Hematopoietic multipotent progenitor cell treated with erythropoietin and hydrocortisone succinate and interleukin-3 and kit ligand, for 15 days (in vitro differentiated cells): ENCODE measurements around the gene NSUN2.
"Not testable (repeated sequence)": the region's sequence is repeated elsewhere in the genome, so short reads cannot be mapped to it uniquely, and the experiment has no call there.

Experiments
- DNase-seq: peaks from one replicate; pipeline ENCODE4 v3.0.0-alpha.2; 2015; ENCODE audit warnings: low spot score

The NSUN2 gene

DNA sequence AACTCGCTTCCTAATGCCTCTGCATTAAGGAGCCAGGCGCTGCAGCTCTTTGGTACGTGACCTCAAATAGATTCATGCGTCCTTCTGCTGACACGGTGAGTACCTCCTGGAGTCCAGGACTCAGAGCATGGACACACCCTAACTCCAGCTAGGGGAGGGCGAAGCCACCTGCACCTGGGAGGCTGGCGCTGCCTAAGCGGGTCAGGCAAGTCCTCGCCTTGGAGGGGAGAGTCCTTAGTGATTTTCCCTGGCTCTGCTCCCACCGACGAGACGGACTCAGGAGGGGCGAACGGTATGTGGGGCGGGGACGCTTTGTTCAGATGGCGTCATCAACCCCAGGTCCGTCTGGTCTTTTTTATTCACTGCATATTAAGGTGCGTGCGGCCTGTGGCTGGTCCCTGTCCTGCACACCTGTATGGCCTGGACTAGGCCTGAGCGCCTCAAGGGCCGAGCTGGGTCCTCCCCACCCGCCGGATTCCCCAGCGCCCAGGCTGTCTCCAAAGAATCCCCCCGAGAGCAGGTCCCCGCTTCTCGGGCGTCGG is 50.3 kb downstream of the NSUN2 start:
- no peak for DNase-seq

DNA sequence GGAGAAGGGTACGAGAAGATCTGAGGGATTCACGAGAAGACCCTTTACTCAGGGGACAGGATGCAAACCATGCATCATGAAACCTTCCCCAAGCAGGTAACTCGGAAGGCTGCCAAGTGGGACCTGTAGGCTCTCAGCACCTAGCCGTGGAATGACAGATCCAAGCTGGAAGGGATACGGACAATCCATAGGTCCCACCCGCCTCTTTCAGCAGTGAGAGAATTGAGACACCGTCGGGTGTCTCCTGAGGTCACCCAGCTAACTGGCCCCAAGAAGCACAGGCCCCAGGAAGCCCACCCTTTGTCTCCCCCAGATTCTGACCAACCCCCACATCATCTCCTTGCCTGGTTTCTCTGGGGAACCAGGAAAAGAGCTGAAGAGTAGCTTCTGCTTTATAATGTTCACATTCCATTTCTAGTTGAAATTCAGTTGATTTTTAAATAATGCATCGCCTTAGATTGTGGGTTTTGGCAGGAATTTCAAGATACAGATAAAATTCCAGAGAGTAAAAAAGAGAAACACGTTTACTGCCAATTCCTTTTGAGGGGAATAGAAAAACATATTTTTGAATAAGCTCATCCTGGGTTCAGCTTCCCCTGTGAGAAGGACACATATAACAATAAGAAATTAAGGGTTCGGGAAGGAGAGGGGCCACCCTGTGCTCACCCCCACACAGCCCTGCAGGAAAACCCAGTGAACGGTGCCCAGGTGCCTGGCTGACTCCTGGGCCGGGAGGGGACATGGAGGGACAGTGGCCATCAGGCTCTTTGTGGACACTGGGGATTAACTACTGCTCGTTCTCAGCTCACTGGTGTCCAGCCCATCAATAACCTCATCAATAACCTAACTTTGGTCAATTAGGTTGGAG is 51.1 kb downstream of the NSUN2 start:
- DNase-seq = no peak

DNA sequence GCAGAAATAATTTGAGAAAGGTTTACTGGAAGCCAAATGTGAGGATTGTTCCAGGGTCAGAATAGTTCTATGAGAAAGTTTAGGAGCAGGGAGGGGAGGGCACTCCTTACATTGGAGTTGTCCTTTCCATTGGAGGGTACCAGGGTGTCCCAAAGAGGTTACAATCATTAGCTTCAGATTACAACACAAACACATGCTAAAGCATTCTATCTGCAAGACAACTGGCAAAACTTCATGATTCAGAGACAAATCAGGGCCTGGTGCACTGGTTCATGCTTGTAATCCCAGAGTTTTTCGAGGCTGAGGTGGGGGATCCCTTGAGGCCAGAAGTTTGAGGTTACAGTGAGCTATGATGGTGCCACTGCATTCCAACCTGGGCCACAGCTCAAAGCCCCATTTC is 51.8 kb downstream of the NSUN2 start:
- no peak for DNase-seq

DNA sequence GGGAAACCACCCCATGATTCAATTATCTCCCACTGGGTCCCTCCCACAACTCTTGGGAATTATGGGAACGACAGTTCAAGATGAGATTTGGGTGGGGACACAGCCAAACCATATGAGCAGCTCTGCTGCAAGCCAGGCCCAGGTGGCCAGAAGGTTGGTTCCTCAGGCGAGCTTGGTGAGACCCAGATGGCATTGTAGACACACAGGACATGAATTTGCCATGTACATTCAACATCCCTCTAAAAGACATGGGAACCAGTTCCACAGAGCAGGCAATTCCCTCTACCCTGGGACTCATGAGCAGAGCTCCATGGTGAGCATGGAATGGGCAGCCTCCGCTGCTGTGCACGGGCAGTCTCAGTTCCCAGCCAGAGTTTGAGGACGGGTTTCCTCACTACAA is 53.3 kb downstream of the NSUN2 start:
- DNase-seq = no peak

DNA sequence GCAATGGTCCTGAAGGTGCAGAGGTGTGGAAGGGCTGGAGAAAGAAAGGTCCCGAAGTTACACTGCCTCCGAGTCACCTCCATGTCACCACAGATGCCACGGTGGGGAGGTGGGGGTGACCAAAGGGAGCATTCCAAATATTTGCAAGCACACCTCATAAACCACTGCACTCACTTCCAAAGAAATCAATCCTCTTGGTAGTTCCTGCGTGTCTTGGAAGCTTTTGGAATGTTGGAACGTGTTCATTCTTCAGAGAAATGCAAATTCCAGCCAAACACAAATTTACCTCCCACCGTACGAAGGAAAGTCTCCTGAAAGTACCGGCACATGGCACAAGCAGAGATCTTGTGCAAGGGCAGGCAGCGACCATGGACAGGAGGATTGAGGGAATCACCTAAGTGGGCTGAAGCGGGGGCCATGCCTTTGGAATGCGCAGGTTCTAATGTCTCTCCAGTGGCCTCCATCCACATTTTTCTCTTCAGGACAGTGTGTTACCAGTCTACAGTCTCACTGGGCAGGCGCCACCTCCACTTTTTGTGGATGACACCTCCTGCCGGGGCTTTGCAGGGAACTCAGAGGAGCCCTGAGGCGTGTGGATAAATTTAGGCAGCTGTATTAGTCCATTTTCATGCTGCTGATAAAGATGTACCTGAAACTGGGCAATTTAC is 54.0 kb downstream of the NSUN2 start:
- no peak for DNase-seq

GRCh38 chr5:6576861-6577501 is 55.9 kb downstream of the NSUN2 start:
- DNase-seq = no peak

DNA sequence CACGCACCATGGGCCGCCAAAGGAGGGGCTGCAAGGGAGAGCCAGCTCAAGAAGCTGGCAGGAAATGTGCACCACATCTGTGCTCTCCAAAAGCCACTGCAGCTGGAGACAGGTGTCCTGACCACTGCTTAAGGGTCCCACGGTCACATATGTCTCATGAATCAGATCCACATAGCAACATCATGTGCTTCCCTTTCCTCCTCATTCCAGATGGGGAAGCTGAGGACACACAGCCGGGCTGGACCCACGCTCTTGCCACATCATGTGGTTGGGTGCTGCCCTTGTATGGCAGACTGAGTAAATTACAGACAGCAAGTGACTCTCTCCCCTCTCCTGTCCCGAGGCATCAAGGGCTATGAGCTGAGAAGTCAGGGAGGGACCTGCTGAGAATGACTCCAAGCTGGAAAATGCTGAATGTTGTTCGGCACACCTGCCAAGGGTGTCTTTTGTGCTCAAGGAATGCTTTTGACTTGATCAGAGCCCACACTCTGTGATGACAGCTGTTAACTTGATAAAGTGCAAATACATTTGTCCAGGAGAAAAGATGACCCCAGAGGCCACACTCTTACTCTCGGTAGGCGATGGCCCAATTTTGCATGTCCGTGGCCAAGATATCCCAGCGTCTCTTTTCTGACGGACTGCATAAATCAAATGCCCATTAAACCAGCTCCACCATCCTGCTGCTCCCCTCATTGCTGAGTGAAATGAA is 58.2 kb downstream of the NSUN2 start:
- no peak for DNase-seq

DNA sequence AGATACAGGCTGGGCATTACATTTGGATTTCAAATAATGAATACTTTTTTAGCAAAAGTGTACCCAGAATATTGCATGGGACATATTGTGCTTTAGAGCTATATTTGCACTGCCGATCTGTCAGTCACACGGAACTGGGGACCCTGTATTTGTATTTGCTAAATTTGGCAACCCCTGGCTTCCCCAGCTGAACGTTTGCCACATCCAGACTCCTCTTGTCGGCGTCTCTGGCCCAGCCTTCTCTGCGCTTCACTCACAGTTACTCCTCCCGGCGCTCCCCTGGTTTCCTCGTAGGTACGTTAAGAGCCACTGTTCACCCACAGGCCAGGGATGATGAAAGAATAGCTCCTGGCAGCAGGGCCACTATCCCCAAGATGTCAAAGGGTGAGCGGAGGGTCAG is 58.7 kb downstream of the NSUN2 start:
- DNase-seq = no peak

- DNase-seq = no peak
These were observed 59.2 kb downstream of the NSUN2 start for GRCh38 chr5:6573651-6574101.

GRCh38 chr5:6572825-6573380 is 59.9 kb downstream of the NSUN2 start:
- DNase-seq = no peak

DNA sequence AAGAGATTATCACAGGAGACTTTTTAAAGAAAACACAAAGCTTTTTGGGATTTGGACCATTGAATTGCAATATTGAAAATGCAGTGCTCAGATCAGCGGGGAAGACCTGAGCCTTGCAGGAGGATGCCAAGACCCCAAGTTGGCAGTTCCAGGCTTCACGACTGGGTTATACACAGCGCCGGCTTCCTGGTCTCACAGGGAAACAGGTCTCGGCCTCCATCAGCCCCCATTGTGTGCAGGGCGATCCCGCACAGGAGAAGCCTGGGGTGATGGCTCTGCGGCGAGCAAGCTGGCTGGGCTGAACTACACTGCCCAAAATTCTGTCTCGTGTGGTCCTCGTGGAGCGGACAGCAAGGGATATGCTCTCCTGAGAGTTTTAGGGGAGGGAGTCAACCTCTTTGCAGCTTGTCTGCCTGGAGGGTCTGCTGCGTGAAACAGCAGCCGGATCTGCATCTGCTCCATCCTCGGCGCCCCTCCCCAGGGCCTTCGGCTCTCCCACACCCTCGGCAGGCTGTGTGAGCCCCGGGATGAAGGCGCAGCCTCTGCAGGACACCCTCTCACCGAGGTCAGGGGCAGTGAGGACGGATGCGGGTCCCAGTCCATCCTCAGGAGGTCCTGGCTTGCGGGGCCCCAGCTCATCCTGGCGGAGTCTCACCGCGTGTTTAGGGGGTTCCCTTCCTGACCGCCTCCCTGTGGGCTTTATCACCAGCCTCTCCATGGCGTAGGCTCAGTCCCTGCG is 60.6 kb downstream of the NSUN2 start:
- no peak for DNase-seq

DNA sequence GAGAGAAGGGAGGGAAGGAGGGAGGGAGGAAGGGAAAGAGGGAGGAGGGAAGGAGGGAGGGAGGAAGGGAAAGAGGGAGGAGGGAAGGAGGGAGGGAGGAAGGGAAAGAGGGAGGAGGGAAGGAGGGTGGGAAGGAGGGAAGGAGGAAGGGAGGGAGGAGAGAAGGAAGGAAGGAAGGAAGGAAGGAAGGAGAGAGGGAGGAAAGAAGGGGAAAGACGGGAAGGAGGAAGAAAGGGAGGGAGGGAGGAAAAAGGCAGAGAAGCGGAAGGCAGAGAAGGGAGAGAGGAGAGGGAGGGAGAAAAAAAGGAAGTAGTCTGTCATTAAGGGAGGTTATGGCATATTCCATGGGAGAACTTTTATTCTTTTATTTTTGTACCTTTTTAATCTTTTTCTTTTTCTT is 61.2 kb downstream of the NSUN2 start:
- not testable (repeated sequence) for DNase-seq

DNA sequence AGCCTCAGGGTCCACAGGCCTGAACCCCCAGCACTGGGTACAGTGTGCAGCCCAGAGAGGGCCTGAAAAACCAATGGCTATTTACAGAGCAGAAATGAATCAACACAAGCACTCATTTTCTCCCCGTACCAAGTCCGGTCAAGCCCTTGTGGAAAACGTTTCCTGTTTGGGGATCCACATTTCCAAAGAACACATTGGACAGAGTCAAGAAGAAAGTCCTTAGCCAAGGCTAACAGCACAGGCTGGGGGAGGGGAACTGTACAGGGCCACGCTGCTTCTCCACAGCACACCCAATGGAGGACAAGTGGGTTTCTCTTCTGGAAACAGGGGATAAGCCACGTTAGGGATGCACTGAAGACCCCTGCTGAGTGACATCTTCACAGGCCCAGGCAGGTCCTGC is 62.3 kb downstream of the NSUN2 start:
- no peak for DNase-seq

DNA sequence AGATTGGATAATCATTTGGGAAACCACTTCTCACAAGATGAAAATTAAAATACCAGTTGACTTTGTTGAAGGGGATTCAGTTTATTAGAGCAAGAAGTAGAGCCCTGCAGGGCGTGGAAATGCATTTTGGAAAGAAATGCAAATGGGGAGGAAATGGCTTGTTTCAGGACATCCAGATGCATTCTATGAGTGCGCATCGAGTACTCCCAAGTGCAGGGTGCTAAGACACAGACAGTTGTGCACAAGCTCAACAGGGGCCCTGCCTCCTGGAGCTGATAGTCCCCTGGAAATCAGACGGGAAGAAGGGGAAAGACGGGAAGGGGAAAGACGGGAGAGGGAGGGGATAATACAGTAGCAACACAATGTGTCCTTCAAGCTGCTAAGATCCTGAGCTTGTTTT is 64.0 kb downstream of the NSUN2 start:
- DNase-seq = no peak

DNA sequence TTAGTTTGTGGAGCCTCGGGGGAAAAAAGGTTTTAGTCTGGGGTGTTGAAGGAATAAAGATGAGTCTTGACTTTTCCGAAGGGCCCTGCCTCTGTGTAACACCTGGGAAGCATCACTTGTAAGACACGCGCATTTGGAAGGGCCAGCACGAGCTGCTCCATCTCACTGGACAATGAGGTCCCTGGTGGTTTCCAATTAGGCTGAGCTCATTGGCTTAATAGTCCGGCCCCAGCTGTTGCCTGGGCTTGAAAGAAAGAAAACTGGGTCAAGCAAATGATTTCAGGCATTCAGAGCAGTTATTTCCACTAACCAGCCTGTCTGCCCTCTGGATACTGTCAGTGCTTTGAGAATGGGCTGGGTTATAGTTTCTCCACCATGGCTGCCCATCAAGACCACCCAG is 64.5 kb downstream of the NSUN2 start:
- DNase-seq = no peak

GRCh38 chr5:6567835-6568234 is 65.0 kb downstream of the NSUN2 start:
- no peak for DNase-seq

GRCh38 chr5:6567068-6567467 is 65.8 kb downstream of the NSUN2 start:
- DNase-seq = no peak

DNA sequence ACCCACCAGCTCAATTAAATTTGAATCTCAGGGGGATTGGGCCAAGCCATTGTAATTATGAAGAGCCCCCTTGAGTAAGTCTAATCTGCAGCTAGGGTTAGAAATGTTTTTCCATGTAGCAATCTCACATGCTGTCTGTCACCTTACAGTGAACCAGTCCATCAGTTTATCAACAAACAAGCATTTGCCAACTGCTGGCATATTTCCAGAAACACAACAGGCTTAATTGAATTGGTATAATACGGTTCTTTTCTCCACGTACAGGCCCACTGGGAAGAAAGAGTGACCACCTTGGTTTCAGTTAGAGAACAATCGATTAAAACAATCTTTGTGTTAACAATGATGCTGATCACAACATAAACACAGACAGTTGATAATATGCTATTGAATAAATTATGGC is 67.4 kb downstream of the NSUN2 start:
- no peak for DNase-seq

DNA sequence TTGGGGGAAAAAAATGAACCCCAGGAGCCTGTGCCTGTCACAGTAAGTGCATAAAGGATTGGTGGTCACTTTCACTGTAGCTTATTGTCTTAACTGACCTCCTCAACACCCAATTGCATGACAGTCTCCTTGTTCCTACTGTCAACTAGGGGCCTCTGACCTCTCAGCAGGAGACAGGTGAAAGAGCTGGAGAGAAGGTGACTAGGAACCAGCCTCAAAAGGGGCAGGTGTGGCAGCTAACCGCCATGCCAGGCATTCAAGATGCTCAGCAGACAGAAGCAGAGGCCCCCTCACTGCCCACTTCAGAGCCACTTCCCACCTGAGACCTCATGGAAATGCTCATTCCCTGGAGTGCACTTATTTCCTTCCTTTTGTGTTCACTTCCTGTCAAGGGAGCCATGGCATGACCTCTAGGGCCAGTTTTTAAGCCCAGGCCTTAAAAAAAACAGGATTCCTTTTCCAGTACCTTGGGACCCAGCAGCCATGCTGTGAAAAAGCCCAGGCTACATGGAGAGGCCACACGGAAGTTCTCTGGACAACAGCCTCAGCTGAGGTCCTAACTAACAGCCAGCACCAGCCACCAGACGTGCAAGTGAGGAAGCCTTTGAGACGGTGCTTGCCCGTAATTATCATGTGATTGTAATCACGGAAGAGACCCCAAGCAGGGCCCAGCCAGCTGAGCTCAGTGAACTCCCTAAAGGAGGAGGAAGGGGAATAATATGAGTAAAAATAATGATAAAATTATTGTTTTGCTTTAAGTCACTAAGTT is 74.9 kb downstream of the NSUN2 start:
- DNase-seq = no peak

DNA sequence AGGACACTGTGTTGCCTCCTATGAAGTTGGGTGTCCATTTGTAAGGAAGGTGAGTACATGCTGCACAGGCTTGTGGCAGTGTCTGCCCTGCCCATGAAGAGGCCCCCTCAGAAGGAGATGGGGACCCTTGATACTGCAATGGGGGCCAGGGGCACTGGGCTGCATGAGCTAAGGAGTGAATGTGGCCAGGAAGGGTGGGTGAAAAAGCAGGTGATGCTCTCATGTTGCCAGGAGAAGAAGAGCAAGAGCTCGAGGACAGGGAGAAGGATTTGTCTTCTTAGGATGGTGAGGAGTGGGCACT is 76.1 kb downstream of the NSUN2 start:
- DNase-seq = no peak
